Lung microvascular endothelial cell (primary cell): ENCODE results near the gene HUNK. TPM values are rescaled to one million over a fixed set of nuclear protein-coding genes. Genes with fewer than 3 reads are reported as not detected.

Source experiments
- DNase-seq, 2 donors: peaks; one replicate each; pipeline versions ENCODE4 v3.0.0 to v3.0.0-alpha.2; 2010; ENCODE audit warnings: low read depth in 2 of 2
- total RNA-seq: library from RNA; depleted of rRNA; stranded (reverse); fragments of >200 nt; gene quantifications from 2 replicates; pipeline ENCODE4 v1.2.1, GENCODE V29; 2014

HUNK gene
- total RNA-seq, 1 donor from 2014 or later: under 0.01 TPM

DNA sequence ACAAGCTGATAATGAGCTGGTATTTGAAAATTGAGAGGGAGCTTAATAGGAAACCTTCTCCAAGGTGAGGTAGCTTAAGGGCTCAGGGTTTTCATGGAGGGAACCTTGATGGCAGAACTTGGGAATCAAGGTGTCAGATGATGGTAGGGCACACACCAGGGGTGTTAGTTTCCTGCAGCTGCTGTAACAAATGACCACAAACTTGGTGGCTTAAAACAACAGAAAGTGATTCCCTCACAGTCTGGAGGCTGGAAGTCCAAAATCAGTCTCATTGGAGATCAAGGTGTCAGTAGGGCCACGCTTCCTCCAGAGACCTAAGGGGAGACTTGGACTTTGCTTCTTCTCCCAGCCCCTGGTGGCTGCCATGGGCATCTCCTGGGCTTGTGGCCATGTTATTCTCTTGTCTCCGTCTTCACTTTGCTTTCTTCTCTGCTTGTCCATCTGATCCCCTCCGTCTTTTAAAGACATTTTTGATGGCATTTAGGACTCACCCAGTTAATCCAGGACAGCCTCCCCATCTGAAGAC, 45.5 kb downstream of the HUNK start:
- no peak for DNase-seq

DNA sequence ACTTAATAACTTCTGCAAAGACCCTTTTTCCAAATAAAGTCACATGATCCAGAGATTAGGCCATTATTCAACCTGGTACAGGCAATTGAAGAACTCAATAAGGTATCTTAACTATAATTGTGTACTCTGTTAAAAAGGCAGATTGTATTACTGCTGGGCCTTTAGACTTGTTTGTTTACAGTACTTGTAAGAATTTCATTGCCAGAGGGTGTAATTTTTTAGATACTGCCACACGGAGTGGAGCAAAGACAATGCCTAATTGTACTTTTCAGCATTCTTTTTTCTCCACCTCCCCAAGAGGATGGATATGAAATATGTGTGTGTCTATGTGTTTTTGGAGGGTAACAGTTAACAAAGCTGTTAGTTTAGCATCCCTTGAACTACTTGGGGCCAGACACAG, 47.5 kb downstream of the HUNK start:
- DNase-seq: no peak

DNA sequence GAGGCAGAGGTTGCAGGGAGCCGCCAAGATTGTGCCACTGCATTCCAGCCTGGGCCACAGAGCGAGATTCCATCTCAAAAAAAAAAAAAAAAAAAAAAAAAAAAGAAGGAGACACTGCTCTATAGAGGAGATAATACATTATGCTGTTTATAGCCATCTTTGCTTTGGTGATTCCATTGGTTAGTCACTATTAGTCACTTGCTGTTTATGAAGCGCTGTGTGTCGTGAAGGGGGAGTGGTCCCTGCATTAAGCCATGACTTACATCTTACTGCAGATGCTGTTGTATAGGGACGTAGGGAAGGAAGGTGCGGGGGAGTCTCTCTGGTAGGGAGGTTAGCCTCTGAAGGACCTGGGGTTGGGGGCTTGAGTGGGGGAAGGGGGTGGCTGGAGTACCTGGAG, 48.3 kb downstream of the HUNK start:
- DNase-seq: no peak

DNA sequence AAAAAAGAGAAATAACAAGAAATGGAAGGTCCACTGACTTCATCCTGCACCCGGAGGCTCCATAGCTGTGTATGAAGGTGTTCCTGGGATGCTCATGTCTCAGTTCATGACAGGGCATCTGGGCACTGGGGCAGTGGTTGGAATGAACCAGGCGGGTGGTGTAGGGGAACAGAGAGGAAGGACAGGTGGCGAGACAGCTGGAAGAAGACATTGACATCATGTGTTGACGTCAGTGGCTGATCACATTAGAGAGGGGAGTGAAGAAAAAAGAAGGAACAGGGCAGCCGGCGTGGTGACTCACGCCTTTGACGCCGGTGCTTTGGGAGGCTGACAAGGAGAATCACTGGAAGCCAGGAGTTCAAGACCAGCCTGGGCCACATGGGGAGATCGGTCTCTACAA, 50.1 kb downstream of the HUNK start:
- no peak for DNase-seq

DNA sequence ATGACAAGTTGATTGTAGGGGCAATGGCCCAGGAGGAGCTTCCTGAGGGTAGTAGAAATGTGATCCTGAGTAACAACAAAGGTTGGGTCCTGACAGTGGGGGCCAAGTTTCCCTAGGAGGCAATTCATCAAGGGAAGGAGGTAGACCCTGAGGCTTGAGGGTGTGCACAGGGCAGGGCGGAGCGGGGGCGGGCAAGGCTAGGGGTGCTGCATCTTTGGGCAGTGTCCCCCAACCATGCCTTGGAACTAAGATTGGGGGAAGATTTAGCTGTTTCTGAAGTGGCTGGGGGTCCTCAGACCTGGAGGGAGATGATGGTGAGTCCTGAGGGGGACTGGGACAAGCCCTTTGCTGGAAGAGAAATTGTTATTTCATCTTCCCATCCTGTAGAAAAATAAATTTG, 50.9 kb downstream of the HUNK start:
- no peak for DNase-seq

DNA sequence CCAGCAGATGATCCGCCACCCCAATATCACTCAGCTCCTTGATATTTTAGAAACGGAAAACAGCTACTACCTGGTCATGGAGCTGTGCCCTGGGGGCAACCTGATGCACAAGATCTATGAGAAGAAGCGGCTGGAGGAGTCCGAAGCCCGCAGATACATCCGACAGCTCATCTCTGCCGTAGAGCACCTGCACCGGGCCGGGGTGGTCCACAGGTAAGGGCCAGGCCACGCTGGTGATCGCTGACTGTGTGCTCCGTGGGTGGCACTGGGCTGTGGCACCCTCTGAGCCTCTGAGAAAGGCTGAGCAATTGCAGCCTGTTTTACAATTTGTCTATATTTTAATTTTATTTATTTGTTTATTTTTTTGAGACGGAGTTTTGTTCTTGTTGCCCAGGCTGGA, 51.7 kb downstream of the HUNK start:
- no peak for DNase-seq

DNA sequence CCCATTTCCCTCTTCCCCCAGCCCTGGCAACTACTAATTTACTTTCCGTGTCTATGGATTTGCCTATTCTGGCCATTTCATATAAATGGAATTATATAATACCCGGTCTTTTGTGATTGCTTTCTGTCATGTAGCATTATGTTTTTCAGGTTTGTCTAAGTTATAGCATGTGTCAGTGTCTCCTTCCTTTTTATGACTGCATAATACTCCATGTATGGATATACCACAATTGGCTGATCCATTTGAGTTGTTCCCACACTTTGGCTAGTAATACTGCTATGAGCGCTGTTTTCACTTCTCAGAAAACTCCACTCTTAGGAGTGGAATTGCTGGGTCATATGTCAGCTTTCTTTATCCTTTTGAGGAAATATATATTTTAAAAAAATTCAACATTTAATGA, 53.7 kb downstream of the HUNK start:
- no peak for DNase-seq

DNA sequence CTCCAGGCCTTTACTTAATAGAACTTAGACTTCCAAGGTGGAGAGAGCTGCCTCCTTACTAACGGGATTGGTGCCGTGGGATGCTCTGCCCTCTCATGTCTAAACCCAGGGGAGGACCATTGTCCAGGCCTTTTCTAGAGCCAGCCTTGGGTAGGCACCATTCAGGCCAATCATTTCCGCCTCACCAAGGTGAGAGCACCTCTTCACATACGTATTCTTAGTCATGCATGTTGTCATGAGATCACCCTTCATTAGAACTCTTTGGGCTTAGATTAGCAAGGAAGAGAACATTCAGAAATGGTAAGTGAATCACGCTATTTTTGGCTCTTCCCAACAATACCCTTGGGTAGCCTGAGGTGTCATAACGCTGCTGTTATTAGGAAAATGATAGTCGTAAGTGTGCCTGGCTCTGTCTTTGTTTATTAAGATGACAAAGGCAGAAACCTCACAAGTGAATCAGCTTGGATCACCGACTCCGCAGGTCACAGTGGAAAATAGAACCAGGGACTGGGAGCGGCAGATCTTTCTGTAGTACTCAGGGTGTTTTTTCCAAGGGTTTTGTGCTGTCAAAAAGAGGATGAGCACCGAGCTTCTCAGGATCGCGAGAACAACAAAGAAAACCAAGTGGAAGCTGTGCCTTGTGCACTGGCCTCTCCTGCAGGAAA, 55.0 kb downstream of the HUNK start:
- no peak for DNase-seq

DNA sequence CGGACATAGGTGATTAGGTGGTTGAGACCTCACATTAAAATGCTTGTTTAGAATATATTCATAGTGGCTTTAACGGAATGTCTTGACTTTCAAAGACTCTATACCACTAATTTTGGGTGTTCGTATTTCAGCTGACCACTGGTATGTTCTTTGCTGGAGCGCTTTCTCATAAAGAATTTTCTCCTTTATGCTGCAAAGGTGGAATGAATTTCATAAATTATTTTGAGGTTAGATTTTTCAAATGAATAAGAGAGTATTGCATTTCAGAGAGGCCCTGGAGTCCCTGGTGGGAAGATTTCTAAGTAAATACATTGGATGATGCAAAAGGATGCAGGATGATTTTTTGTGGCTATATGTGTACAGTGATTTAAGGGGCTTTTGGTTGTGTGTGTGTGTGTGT, 55.8 kb downstream of the HUNK start:
- DNase-seq: no peak

DNA sequence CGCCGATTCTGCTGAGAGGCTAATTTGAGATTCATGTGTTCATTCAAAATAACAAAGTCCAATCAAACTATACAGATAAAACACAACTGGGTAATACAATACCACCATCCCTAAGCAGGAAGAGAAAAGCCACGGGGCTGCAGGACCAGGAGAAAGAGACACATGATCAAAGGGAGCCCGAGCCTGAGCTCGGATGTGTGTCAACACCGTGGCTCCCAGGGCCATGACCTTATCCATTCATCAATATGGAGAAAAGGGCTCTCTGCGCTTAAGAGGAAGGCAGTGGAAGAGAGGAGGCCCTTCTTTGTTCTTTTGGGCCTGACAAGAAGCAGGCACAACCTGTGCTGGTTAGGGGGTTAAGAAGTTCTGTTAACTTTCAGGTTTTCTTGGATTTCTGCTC, 56.7 kb downstream of the HUNK start:
- DNase-seq: no peak

DNA sequence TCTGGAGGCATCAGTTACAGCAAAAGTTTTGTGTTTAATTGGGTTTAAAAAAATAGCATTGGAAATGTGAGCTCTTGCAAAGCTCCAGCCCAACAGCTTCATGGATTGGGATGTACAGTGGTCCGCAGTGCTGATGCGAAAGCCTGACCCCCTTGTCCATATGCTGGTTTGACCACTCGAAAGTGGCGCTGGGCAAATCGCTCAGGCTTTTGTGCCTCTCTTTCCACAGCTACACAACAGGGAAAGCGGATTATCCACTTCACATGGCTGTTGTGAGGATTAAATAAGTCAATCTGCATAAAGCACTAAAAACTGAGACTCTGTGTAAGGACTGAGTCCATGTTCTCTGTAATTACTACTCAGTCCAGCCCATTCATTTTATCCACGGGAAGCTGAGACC, 57.2 kb downstream of the HUNK start:
- DNase-seq: no peak

DNA sequence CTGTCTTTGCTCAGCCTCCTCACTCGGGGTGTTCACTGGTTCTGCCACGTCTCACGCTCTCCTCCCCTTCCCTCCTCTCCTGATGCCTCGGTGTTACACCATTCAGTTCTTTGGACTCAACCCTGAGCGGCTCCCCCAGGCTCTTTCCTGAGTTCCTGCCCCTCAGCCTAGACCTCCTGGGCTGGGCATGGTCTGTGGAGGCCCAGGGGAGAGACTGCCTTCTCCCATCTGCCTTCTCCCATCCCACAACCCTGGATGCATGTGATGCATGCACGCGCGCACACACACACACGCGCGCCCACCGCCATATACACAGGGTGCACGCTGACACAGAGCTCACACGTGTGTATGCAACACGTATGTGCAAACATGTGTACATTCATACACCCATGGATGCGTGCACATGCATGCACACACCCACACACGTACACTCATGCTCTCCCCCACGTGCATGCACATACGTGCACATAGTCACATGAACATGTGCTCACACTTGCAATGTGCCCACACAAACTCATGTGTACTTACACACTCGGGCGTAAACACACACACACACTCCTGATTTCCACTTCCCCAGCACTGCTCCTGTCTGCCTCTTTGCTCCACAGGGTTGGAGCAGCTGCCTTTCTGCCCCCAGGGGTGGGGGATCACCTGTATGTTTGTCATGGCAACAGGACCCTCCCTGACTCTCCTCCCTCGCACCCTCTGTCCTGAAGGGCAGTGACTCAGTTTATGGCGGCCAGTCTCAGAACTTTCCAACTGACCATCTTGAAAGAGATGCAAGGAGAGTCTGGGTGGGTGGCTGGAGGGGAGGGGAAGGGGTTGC, 59.0 kb downstream of the HUNK start:
- no peak for DNase-seq

DNA sequence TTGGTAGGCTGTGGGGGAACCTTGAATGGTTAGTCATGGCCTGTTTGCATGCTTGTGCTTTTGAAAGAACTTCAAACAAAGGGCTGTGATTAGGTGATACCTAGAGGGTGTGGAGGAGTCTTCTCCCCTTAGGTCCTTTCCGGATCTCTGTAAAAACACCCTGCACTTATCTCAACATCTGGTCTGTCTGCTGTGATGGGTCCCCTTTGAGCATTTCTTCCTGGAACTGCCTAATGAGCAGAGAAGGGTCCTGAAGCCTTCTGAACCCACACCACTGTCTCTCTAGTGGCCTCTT, 59.6 kb downstream of the HUNK start:
- DNase-seq: no peak

DNA sequence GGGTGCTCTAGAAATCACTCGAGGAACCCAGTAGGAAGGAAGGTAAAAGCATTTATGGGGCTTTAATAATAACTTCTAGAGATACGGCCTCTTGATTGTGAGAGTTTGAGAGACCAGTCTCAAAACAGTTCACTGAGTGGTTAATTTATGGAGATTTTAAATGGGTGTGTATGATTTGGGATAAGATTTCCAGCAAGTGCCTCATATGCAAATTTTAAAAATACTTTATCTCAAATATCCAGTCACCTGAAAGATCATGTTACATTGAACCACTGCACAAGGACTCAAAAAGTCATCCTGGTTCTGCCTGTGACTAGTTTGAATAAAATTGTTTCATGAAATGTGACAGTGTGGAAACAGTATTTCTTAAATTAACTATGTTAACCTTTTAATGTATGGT, 64.5 kb downstream of the HUNK start:
- no peak for DNase-seq

DNA sequence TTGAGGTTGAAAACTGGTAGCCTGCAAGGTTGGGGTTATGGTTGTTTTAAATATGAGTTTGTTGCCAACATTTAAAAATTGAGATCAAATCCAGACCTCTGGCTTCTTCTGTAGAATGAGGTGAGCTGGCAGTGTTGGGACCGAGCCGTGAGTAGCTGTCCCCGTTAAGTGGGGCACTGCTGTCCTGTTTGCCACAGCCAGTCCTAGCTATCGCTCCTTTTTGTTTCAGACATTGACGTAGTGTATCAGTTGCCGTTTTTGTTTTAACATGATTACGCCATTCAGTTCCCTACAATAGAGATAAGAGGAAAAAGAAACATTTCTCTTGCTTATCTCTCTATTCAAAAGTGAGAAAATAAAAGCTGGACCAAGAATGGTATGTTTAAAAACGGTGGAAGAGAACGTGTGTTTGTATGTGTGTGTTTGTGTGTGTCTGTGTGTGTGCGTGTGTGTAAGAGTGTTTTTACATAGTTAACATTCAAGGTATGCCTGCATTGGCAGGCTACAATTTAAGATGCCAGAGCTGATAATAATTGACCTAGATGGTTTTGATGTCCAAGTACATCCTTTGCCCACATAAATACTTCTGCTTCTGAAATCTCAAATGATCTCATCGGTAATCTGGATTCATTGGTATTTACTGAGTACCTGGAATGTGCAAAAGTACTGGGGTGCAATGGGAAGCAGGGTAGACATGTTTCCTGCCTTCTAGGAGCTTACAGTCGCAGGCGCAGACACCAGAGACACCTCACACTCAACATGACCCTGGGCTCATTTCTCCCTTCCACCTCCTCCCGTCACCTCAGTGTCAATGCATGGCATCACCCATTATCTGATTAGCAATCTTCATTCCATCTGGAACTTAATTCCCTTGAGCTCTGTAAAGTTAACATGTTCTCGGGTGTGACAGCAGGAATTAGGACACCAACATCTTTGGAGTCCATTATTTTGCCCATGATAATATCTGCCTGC, 65.8 kb downstream of the HUNK start:
- no peak for DNase-seq

DNA sequence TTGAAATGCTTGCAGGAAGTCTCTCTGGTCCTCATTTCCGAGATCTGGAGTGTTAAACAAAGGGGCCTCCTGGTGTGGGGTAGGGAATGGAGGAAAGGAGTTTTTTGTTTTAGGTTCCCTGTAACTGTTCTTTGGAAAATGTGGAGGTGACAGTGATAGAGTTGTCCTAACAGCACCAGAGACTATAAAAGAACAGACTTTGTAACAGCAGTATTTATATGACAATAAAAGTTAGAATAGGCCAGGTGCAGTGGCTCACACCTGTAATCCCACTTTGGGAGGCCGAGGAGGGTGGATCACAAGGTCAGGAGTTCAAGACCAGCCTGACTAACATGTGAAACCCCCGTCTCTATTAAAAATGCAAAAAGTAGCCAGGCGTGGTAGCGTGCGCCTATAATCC, 68.9 kb downstream of the HUNK start:
- no peak for DNase-seq

DNA sequence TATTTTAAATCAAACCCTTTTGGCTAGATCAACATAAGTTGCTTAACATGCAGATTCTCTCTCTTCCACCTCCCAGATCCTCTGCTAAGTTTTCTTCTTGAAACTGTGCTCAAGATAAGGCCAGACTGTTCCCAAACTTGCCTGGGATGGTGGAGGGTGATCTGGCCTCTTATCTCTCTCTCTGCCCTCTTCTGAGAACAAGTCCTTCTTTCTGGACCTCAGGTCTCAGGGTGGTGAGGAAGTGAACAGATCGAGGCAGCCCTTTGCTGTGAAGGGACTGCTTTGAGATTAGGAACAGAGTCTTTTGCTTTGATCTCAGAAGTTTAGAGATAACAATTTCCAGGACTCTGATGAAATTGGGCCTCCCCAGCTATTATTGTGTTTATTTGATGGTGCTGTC, 70.7 kb downstream of the HUNK start:
- DNase-seq: no peak

DNA sequence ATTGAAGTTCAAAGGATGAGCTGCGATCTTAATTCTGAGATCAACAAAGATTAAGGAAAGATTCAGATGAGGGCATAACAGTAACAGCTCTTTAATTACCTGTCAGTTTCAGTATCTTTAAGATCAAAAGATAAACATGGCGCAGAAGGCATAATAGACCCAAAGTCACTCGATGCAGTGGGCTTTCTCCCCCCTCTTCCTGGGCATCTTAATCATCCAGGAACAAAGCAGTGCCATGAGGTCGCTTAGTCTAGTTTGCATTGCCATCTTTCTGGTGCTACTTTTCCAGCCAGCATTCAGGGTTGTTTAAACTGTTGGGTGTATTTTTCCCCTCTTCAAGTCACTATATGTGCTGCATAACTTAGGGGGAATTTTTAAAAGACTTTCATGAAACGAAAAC, 72.3 kb downstream of the HUNK start:
- no peak for DNase-seq

DNA sequence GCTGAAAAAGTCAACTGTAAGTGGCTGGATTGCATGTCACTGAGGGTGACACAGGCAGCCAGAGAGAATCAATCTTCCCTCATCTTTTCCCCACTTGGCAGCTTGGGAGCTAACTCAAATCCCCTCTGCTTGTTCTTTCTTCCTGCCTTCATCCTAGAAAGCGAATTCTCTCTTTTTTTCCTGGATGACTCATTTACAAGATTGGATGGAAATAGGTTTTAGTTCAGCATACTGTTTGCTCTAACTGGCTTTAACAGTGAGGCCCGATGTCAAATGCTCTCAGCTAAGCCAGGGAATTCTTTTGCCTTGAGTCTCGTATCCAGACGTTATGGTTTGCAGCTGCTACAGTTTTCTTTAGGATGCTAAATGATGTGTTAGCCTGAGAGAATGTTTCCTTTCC, 72.7 kb downstream of the HUNK start:
- no peak for DNase-seq

DNA sequence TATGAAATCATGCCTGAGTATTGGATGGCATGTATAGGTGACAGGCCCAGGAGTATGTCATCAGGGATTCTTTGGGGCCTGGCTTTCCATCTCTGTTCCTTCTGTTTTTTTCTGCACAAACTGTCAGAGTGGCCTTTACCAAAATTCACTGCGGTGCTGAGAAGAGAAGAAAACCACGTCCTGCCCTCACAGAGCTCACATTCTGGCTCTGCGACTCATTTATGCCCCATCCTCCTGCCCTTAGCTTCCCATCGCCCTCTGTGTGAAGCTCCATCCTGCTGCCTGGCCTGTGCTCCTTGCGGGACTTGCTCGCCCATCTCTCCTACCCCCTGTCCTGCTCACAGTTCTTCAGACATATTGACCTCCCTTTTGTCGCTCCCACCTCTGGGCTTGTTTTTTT, 73.4 kb downstream of the HUNK start:
- DNase-seq: no peak

DNA sequence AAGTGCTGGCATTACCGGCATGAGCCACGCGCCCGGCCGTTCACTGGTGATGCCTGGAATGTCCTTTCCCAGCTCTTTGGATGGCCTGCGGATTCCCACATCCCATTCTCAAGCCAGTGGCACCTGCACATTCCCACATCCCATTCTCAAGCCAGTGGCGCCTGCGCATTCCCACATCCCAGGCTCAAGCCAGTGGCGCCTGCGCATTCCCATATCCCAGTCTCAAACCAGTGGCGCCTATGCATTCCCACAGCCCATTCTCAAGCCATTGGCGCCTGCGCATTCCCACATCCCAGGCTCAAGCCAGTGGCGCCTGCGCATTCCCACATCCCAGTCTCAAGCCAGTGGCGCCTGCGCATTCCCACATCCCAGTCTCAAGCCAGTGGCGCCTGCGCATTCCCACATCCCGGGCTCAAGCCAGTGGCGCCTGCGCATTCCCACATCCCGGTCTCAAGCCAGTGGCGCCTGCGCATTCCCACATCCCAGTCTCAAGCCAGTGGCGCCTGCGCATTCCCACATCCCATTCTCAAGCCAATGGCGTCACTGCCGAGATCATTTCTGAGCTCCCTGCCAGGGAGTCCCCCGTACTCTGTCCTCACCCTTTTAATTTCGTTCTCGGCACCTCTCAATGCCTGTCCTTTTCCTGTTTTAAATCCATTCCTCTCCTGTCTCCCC, 74.2 kb downstream of the HUNK start:
- peak in 1 of 2 donors; percentile 3 for DNase-seq

DNA sequence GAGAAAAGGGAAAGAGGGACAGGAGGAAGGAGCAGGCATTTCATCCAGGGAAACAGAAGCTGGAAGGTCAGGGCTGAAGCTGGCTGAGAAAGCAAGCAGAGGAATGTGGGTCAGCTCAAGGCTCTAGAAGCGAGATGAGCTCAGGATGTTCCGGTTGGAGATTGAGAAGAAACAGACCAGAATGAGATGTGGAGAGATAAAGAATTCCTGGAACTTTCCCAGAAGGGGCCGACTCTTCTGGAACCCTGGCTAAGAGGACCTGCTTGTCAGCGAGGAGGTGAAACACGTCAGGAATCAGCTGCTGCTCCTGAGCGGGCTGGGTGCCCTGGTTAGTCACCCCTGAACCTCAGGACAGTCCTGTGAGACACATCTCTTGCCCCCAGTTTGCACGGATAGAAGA, 75.9 kb downstream of the HUNK start:
- no peak for DNase-seq
